CD4-positive, alpha-beta T cell treated with Interferon gamma for 1 hour (primary cell): ENCODE results near the gene SAMM50.
A peak's percentile ranks its signal among the peaks of the same experiment; 100 is the strongest.
"Not testable (repeated sequence)": the region's sequence is repeated elsewhere in the genome, so short reads cannot be mapped to it uniquely, and the experiment has no call there.

ENCODE experiments used
- DNase-seq: peaks from one replicate; pipeline ENCODE4 v3.0.0-alpha.2; 2020

Gene SAMM50

DNA sequence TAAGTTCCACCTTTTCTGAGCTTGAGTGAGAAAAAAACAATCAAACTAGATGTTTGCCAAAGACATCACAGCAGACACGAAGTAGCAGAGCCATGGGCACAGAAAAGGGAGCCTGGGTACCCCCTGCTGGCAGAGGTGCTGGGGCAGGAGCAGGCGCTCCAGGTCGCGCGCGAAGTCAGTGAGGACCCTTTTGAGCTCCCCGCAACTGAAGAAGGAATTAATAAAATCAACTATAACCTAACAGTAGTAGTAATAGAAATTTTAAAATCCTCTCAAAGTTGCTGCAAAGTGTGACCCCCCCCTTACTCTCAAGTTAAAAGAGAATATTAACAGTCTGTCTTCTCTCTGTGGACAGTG is 48.8 kb downstream of the SAMM50 start:
- DNase-seq: no peak

DNA sequence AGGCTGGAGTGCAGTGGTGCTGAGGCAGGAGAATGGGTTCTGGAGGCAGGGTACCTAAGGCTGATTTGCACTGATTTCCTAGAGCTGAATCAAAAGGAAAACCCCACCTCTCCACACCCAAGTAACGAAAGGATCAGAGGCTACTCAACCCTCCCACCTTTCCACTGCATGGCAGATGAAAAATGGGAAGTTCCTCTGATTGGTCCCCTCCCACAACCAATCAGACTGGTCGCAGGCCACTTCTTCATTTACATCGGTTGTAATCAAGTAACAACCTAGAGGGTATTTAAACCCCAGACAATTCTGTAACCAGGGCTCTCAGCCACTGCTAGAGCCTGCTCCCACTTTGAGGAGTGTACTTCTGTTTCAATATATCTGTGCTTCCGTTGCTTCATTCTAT is 50.3 kb downstream of the SAMM50 start:
- peak; percentile 20 for DNase-seq

DNA sequence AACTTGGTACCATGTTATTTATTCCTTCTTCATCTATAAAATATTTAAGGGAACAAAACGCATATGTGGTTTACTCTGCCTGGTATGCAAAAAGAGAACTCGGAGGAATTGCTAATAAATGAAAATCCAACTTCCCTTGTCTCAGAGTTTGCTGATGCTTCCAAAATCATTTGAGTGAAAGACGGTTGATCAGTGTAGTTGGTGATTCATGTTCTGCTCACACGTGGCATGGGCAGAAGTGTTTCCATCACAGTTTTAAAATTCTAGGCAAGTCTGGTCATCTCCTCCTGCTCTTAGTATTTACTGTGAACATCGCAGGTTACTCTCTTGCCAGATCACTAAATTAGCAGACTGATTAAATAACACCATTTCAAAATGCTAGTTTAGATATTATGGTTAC is 56.9 kb downstream of the SAMM50 start:
- no peak for DNase-seq

DNA sequence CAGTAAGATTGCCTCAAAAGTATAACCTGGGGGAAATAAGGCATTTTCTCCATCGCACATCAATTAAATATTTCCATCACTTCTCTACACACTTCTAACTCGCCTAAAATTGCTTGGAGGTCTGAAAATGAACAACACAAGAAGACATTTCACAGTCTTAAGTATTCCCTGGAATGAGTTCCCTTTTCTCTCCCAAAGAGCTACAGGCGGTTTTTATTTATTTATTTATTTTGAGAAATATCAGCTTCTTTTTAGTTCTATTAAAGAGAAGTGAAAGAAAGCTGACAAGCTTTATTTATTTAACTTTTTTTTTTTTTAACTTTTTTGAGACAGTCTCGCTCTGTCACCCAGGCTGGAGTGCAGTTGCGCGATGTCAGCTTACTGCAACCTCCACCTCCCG is 57.3 kb downstream of the SAMM50 start:
- DNase-seq: no peak

DNA sequence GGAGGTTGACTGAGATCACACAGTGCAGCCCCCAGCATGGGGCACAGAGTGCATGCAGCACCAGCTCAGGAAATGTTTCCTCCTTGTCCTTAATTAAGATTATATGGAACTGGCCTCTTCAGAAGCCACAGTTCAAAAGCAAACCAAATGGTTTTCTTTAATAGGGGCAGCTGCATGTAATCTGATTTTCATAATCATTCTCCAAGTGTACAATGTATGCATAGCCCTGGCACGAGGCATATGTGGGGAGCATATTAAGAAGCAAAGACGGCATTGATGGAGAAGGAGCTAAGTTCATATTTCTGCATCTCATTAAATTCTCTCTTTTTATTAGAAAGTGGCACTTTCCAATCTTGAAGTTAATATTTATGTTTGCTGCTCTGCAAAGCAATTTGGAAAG is 59.0 kb downstream of the SAMM50 start:
- no peak for DNase-seq

DNA sequence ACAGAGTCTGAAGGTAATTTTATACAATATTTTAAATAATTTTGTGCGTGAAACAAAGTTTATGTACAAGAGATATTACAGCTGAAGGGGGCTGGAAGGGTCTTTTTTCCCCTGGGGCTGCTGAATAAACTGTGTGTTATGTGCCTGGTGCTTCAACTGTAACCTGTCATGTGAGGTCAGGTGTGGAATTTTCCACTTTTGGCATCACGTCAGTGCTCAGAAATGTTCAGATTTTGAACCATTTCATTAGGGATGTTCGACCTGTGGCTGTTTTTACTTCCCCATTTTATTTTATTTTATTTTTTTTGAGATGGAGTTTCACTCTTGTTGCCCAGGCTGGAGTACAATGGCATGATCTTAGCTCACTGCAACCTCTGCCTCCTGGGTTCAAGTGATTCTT is 61.3 kb downstream of the SAMM50 start:
- DNase-seq: not testable (repeated sequence)

DNA sequence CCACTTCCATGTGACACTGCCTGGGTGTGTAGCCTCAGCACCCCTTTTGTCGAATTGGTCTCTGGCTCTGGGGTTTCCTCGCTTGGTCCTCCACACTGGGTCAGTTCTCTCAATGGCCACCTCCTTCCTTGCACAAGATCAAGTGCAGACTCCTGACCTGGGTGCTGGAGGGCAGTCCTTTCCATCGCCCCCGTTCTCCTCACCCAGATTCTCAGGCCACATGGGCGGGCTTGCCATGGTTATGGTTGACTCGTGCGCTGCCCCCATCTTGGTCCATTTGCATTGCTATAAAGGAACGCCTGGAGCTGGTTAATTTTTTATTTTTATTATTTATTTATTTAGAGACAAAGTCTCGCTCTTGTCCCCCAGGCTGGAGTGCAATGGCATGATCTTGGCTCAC is 63.4 kb downstream of the SAMM50 start:
- no peak for DNase-seq

DNA sequence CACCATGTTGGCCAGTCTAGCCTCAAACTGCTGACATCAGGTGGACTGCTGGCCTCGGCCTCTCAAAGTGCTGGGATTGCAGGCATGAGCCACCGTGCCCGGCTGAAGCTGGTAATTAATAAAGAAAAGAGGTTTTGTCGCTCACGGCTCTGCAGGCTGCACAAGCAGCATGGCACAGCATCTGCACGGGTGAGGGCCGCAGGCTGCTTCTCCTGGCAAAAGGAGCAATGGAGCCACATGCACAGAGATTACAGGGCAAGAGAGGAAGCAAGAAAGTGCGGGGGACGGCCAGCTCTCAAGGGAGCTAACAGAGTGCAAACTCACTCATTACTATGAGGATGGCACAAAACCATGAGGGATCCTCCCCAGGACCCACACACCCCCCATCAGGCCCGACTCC is 64.2 kb downstream of the SAMM50 start:
- no peak for DNase-seq

DNA sequence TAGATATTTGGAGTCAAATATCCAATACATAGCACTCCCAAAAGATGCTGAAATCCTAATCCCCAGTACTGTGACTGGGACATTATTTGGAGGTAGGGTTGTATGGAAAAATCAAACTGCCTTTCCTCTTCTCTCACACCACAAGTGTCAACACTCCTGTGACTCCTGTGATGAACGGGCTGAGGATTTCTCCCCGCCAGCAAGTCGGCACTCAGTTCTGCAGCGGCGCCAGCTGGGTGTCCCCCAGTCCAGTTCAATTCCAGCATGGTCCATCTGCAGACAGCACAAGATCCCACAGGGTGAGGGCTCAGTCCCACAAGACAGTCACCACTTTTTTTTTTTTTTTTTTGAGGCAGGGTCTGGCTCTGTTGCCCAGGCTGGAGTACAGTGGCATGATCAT is 64.6 kb downstream of the SAMM50 start:
- DNase-seq: no peak

DNA sequence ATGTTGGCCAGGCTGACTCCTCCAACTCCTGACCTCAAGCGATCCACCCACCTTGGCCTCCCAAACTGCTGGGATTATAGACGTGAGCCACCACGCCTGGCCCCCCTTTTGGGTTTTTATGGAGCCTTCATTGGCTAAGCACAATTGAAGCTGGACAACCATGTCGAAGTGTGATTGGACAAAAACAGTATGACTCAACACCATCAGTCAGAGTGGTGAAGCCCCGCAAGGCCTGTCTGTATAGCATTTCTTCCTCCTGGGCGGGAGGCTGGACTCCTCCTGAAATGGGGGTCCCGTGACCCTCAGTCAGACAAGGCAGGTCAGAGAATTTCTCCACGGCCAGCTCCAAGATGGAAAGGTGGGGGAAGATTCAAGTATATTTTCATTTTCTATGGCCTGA is 65.7 kb downstream of the SAMM50 start:
- no peak for DNase-seq

DNA sequence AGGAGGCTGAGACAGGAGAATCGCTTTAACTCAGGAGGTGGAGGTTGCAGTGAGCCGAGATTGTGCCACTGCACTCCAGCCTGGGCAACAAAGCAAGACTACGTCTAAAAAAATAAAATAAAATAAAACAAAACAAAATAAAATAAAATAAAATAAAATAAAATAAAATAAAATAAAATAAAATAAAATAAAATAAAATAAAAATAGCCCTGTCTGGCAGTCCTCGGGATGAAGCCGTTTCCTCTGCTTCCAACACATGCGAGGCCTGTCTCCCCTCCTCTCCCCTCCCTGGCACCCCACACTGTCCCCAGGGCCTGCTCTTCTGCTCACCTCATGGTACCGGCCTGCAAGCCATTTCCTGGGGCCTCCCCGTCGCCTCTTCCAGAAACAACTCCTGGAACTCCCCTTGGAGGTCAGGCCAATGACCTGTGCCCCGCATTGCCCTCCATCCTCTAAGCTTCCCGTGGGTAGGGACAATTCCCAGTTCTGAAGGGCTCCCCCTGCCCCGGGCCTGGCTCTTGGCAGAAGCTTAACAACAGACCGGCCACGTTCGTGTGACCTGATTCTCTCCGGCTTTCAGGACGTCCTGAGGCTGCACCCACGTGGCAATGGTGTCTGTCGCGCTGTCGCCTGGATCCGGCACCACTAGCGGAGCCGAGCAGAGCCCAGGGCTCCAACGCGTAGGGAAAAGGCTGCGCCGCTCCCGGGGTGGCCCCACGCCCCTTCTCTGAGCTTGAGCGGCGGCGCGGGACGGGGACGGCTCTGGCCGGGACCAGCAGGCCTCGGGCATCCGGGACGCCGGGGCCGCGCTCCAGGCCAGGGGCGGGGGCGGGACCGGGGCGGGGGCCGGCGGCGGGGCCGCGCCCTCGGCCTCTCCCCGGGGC is 68.4 kb downstream of the SAMM50 start:
- DNase-seq: peak; percentile 28

DNA sequence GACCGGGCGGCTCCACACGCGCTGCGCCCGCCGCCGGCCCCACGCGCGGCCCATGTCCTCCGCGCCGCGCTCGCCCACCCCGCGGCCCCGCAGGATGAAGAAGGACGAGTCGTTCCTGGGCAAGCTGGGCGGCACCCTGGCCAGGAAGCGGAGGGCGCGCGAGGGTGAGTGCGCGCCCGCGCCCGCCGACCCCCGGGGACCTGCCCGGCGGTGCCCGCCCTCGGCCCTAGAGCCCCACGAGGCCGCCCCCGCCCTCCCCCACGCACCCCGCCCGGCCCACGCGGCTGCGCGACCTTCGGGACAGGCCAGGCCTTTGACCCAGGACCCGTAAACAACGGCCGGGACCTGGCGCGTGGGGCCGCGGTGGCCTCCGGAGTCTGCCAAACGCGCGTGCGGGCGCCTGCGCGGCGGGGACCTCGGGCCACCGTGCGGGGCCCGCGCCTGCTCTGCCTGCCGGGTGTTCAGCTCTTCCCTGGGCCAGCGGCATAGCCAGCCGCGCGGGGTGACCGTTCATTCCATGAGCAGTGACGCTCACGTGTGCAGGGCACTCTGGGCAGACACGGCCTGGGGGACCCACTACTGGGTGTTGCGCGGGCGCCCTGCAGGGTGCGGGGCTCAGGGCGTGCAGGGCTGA is 69.2 kb downstream of the SAMM50 start, which contains the start of gene PARVB:
TSS of gene PARVB (plus strand) at position 15 of the 634 bp plus-strand sequence. CDS start at position 53, 38 bp downstream.
- peak; percentile 8 for DNase-seq

DNA sequence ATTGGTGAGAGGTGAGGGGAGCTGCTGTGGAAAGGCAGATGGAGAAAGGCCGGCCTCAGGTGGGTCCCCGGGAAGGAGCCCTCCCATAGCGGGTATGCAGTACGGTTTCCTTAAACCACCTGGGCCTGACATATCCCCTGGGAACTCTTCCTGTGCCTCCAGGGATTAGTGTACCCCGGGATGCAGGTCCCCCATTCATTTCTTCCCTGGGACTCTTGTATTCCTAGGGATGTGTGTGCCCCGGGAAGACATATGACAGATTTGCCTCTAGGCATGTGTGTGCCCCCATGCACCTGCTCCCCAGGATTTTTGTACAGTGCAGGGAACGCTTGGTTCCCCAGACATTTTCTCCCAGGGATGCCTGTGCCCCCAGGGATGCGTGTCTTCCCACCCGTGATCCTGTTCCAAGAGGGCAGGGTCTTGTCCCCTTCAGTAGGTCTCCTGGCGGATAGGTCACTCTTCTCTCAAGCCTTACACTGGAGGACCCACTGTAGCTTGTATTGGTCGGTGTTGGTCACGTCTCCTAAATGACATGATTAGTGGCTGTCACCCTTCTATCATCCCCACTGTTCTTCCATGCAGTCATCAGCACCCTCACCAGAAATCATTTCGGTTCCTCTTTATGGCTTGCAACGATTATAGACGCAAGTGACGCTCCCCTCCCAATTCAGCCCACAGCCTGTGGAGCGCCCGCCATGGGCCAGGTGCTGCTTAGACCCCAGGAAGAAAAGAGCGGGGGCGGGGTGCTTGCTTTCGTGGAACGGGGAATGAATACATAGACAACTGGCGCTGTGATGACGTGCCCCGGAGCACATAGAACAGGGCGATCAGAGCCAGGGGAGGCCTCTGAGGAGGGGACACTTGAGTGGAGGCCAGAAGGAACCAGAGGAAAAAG is 70.2 kb downstream of the SAMM50 start:
- DNase-seq: peak; percentile 72

DNA sequence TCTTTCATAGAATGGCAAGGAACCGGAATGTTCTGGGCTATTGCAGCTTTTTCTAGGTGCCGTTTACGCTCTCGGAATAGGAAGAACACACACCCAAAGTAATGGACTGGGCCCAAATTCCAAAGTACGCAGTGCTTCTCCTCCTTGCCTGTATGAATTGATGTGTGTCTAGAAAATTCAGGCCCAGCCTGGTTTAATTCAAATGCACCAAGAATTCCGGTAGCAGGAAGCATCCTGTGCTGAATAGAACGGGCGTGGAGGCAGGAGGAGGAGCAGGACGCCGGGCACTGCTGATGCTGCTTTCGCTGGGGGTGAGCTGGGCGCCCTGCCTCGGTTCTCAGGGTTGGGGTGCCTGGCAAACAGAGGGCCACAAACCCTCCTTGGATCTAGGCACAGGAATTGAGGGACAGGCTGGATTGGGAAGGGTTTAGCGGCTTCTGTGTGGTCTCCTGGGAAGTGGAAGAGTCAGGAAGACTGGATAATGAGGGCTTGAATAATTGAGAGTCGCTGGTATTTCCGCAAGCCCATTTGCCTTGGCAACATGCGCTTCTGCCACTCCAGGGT is 70.9 kb downstream of the SAMM50 start:
- no peak for DNase-seq

DNA sequence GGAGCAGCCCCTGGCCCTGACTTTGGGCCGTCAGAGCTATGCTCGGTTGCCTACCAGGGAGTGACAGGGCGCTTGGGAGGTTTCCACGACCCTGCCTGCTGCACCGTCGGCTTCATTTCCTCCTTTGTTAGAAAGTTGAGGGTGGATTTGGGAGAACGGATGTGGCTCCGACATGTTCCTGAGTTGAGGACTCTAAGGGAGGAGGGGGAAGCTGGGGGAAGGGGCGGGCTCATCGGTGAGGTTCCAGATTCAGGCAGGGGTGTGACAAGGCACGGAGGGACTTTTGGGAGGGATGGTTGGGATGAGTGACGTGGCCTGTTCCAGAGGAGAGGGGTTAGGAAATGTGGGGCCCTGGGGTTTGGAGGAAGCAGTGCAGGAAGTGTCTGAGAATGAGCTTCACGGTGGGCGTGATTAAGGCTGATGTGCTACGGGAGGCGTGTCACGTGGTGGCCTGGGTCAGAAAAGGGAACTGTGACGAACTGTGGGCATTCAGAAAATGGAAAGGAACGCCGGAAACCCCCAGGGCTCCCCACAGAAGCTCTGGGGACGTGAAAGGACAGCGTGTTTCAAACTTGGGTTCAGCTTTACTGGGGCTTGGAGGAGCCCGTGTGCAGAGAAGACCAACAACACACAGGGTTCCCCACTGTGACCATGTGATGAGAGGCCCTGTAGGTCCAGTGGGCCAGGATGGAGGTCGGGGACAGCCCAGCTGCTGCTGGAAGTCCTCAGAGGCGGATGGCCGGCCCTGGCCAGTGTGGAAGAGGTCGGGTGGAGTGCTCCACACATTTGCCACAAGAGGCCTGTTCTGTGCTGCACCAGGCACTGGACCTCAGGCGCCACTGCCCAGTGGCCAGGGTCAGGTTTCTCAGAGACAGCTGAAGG is 71.6 kb downstream of the SAMM50 start:
- peak; percentile 88 for DNase-seq

DNA sequence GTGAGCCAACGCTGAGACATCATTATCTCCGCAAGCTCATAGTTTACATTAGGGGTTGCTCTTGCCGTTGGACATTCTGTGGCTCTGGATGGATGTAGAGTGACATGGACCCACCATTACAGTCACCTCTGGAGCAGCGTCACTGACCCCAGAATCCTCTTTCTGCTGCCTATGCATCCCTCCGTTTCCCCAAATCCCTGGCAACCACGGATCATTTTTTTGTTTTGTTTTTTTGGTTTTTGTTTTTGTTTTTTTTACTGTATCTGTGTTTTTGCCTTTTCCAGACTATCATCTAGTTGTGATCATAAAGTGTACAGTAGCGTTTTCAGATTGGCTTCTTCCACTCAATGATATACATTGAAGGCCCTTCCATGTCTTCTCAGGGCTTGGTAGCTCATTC is 72.8 kb downstream of the SAMM50 start:
- DNase-seq: no peak

DNA sequence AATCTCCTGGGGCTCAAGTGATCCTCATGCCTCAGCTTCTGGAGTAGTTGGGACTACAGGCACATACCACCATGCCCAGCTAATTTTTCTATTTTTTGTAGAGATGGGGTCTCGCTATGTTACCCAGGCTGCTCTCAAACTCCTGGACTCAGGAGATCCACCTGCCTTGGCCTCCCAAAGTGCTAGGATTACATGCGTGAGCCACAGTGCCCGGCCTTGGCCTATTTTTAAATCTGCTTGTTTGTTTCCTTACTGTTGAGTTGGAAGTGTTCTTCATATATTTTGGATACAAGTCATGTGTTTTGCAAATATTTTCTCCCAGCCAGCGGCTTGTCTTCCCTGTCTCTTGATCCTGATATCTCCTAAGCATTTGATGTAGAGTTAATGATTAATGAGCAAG is 73.8 kb downstream of the SAMM50 start:
- DNase-seq: no peak

DNA sequence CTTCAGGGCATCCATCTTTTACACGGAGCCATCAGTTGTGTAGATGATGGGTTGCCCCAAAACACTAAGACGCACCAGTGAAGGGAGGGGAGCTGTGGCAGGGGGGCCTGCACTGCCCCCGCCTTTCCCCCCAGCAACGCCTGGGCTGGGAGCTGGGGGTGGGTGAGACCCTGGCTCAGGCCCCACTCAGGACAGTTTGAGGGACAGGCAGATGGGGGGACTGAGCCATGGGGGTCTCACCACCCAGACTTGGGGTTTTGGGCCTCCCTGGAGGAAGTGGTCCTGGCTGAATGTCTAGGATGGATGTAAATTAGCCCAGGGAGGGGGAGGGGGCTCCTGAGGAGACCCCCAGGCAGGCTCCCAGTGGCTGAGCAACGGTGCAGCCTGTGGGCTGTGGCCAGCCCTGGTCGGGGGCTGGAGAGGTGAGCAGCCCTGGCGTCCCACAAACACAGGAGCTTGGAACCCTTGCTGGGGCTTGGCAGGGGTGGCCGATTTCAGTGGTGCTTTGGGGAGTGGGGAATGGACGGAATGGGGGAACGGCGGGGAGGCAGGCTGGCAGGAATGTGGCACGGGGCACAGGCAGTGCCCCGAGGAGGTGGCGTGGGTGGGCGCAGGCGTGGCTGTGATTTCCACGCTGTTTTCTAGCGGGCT is 74.9 kb downstream of the SAMM50 start:
- DNase-seq: no peak

DNA sequence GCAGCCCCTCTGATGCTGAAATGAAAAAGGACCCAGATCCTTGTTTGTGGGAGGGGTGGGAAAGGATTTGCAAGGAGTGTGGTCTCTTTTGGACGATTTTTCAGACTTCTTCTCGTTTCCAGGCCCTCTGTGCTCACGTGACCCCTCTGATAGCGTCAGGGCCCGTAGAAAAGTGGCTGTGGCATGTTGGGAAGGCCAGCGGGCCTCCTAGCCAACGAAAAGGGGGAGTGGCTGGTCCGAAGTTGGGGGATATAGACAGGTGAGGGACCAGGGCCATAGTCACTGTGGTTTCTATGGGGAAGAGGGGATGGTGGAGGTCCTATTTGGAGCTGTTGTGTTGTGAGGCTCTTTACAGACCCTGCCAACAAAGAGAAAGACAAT is 75.5 kb downstream of the SAMM50 start:
- no peak for DNase-seq

DNA sequence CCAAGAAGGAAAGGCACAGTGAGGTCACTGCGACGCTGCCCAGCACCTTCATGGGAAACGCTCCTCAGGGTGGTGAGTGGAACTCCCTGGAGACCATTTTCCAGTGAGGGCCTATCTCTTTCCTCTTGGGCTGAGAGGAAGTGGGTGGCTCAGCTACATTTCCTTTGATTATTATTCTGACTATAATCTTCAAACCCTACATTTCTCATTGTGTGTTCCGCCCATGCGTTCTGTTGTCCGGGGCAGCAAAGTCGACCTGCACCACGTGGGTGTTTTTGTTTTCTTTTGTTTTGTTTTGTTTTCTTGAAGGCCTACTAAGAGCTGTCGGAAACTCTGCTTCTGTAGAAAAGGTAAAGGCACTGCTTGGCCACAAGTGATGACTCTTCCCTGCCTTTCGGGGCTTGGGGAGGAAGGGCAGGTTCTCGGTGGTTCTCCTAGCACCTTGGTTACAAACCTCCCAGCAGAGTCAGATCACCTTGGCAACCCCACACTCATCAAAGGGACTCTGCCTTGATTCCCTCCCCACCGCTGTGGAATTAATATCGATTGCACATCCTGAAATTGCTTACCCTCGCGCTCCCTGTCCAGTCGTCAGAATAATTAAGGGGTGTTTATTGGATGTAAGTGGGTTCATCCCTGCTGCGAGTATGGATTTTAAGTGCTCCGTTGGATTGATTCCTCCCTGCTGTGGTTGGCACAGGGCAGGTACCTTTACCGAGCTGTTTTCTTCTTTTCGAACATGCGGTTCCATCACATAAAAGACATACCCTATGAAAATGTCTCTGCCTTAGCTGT is 76.1 kb downstream of the SAMM50 start:
- no peak for DNase-seq
